Measurements from ENCODE around the gene ZNF519.
"Not testable (repeated sequence)": the region's sequence is repeated elsewhere in the genome, so short reads cannot be mapped to it uniquely, and the experiment has no call there.

The ZNF519 gene

GRCh38 chr18:14132271-14132700 lies at the start of gene ZNF519:
Gene ZNF519, minus strand, starts transcription at chr18:14132435. Its CDS starts 158 bp downstream, at chr18:14132277.
- ATAC-seq, result peak; percentile 100

DNA sequence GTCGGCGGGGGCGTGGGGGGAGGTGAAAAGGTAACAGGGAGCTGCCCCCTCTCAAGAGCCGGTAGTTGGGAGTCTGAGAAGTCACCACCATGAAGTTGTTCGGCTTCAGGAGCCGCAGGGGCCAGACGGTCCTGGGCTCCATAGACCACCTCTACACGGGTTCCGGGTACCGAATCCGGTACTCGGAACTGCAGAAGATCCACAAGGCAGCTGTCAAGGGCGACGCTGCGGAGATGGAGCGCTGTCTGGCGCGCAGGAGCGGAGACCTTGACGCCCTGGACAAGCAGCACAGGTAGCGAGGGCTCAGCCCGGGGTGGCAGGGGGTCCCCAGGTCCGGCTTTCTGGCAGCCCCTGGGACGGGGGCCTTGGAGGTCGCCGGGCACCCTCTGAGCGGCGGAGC lies 47.1 kb upstream of the ZNF519 start:
- peak; percentile 39 to 42 for ATAC-seq

- peak; percentile 83 to 84 for ATAC-seq
Observed at GRCh38 chr18:14178321-14179196, 46.3 kb upstream of the ZNF519 start.

DNA sequence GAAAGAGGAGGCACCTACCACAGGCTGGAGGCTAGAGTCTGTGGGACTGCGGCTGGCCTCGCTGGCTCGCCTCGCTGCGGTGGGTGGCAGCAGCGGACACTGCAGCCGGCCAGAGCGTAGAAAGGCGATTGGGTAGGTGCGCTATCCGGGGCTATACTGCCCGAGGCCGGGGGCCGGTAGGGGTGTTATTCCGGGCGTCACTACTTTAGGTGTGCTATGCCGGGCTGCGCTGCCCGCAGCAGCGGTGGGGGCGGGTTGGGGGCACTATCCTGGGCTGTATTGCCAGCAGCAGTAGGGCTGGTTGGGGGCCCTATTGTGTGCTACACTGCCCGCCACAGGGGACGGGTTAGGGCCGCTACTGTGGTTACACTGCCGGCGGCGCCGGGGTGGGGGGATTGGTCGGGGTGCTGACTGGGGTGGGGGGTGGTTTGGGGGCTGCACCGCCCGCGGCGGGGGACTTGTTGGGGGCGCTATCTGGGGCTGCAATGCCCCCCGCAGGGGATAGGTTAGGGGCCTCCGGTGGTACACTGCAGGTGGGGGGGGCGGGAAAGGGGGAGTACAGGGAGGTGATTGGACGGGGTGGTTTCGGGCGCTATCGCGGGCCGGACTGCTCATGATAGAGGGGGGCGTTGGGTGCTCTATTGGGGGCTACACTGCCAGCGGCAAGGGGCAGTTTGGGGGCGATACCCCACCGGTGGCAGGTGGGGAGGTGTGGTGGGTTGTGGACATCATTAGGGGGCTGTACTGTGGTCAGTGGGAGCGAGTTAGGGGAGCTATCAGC lies 45.5 kb upstream of the ZNF519 start:
- ATAC-seq, result not testable (repeated sequence)

- not testable (repeated sequence) for ATAC-seq
Observed at GRCh38 chr18:14175404-14175803, 43.2 kb upstream of the ZNF519 start.

GRCh38 chr18:14174706-14175085 lies 42.5 kb upstream of the ZNF519 start:
- no peak for ATAC-seq

DNA sequence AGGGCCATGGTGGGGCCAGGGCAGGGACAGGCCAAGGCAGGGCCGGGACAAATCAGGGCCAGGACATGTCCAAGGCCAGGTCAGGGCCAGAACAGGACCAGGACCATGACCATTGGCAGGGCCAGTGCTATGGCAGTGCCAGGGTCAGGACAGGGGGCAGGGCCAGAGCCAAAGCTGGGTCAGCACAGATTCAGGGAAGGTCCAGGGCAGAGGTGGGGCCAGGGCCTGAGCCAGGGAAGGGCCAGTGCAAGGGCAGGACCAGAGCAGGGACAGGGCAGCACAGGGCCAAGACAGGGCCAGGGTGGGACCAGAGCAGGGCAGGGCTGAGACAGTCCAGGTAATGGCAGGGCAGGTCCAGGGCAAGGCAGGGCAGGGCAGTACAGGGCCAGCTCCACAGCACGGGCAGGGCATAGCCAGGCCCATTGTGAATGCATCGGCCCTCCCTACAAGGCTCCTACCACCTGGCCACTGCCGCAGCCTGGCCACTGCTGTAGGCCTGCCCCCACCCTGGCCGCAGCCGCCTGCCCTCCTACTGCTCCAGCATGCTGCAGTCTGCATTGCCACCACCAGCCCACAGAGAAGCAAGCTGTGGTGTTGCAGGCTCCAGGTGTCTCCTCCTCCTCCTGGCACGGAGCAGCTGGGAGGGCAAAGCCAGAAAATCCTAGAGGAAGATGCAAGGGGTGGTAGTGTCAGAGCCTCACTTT lies 41.9 kb upstream of the ZNF519 start:
- ATAC-seq, result not testable (repeated sequence)

GRCh38 chr18:14173116-14173951 lies 41.1 kb upstream of the ZNF519 start:
- not testable (repeated sequence) for ATAC-seq

DNA sequence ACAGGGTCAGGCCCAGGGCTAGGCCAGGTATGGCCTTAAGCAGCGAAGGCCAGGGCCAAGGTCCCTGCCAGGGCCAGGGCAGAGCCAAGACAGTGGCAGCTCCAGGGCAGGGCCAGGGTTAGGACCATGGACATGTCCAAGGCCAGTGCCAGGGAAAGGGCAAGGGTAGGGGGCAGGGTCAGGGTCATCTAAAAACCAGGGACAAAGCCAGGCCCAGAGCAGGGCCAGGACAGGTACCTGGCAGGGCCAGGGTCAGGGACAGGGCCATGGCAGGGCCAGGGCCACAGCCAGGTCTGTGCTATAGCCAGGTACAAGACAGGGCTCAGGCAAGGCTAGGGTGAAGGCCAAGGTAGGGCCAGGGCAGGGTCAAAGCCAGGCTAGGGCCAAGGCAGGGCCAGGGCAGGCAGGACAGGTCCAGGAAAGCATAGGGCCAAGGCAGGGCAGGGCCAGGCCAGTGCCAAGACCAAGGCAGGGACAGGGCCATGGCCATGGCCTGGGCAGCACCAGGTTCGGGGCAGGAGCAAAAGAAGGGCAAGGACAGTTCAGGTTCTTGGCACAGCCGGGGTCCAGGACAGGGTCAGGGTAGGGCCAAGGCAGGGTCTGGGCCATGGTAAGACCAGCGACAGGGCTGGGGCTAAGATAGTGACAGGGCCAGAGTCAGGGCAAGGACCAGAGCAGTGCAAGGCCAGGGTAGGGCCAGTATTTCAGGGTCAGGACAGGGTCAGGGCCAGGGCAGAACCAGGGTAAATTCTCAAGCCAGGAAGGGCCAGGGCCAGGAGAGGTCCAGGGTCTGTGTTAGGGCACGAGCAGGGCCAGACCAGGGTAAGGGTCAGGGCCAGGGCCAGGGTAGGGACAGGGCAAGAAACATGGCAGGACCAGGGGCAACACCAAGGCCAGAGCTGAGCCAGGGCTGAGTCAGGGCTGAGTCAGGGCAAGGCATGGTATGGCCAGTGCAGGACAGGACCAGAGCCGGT lies 40.2 kb upstream of the ZNF519 start:
- not testable (repeated sequence) for ATAC-seq

DNA sequence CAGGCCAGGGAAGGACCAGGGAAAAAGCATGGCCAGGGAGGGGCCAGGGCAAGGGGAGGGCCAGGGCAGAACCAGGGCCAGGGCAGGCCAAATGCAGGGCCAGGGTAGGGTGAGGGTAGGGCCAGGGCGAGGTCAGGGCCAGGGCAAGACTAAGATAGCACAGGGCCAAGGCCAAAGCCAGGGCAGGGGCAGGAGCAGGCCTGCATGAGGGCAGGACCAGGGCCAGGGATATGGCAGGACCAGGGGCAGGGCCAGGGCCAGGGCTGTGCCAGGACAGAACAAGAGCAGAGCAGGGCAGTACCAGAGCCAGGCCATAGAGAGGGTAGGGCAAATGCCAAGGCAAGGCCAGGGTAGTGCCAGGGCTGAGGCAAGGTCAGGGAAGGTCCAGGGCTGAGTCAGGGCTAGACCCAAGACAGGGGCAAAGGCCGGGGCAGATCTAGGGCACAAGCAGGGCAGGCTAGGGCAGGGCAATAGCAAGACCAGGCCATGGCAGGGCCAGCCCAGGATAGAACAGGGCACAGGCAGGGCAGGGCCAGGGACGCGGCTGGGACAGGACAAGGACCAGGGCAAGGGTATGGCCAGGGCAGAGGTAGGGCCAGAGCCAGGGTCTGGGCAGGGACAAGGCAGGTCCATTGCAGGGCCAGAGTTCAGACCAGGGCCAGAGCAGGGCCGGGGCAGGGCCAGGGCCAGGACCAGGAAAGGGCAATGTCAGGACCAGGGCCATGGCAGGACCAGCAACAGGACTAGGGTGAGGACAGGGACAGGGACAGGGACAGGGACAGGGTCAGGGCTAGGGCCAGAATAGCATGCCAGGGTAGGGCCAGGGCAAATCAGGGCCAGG lies 39.3 kb upstream of the ZNF519 start:
- not testable (repeated sequence) for ATAC-seq

DNA sequence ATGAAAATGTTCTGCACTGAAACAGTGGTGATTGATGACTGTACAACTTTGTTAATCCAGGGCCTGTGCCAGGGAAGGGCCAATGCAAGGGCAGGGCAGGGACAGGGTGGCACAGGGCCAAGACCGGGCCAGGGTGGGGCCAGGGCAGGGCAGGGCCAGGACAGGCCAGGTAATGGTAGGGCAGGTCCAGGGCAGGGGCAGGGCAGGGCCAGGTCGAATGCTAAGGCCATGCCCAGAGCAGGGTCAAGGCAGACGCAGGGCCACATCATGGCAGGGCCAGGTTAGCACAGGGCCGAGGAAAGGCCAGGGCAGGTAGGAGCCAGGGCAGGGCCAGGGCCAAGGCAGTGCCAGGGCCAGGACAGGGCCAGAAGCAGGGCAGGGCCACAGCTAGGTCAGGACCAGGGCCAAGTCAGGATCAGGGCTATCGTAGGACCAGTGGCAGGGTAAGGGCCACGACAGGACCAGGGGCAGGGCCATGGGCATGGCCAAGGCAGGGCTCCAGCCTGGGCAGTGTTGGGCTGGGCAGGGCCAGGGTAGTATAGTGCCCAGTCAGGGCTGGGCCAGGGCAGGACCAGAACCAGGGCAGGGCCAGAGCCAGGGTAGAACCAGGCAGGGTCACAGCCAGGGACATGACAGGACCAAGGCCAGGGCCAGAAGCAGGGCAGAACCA lies 38.3 kb upstream of the ZNF519 start:
- ATAC-seq, result not testable (repeated sequence)

DNA sequence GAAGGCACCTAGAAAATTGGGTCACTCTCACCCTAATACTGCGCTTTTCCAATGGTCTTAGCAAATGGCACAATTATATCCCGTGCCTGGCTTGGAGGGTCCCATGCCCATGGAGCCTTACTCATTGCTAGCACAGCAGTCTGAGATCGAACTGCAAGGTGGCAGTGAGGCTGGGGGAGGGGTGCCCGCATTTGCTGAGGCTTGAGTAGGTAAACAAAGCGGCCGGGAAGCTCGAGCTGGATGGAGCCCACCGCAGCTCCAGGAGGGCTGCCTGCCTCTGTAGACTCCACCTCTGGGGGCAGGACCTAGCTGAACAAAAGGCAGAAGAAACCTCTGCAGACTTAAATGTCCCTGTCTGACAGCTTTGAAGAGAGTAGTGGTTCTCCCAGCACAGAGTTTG lies 30.7 kb upstream of the ZNF519 start:
- not testable (repeated sequence) for ATAC-seq

DNA sequence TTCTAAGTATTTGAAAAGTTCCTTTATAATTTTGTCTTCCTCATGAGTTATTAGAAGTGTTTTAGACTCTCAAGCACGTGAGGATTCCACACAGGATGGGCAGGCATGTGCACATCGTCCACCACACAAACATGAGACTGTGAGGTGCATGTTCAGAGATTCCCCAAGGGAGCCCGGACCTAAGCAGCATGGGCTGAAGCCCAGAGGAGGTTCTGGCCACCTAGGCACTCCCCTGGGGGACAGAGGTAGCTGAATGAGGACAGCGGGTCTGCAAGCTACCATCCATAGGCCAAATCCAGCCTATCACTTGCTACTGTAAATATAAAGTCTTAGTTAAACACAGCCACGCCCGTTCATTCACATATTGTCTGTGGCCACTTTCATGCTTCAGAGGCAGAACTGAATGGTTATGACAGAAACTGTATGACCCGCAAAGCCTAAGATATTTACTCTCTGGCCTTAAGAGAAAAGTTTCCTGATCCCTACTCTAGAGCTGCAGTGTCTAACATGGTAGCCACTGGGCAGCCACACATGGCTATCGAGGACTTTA lies 19.4 kb upstream of the ZNF519 start:
- not testable (repeated sequence) for ATAC-seq

GRCh38 chr18:14150766-14151165 lies 18.5 kb upstream of the ZNF519 start:
- ATAC-seq, result not testable (repeated sequence)

DNA sequence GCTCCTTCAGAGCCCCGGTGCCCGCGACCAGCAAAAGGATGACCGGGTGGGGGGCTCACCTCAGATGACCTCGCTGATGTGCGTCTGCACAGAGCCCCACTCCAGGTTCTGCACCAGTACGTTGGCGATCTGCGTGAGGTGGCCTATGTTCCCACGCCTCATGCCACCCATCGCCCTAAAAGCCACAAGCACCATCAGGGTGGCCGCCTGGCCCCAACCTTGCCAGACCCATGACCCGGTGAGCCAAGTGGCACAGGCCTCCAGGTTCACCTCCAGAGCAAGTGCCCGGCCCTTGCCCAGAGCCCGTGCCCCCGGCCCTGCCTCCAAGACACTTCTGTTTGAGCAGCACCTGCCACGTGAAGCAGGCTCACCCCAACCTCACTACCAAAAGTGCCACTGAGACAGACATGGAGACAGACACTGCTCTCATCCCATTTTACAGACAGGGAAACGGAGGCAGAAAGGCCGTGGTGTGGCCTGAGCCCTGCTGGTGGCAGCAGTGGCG lies 17.7 kb upstream of the ZNF519 start:
- not testable (repeated sequence) for ATAC-seq

- not testable (repeated sequence) for ATAC-seq
Observed at GRCh38 chr18:14149121-14149850, 17.1 kb upstream of the ZNF519 start.

GRCh38 chr18:14147935-14148865 lies 16.0 kb upstream of the ZNF519 start:
- ATAC-seq, result not testable (repeated sequence)

All from activated CD4-positive, CD25-positive, alpha-beta regulatory T cell treated with anti-CD3 and anti-CD28 coated beads, Interleukin-2, amount 50 U/mL, for 24 hours (primary cell).